H1 (cell line): ENCODE results near the gene MASP1. TPM values are rescaled to one million over a fixed set of nuclear protein-coding genes. Genes with fewer than 3 reads are reported as not detected.

Source experiments
- CTCF ChIA-PET: fragments of 300-600 bp; sonication (Branson Sonifier 250); formaldehyde crosslinking; loops from one replicate; lab custom pipeline; 2021; ENCODE audit not compliant: partially characterized antibody; lab: Charles Lee
- POLR2A ChIA-PET: fragments of 300-600 bp; sonication (Branson Sonifier 250); formaldehyde crosslinking; loops from one replicate; lab custom pipeline; 2021; ENCODE audit warnings: inconsistent platforms; ENCODE audit not compliant: partially characterized antibody; lab: Charles Lee
- DNase-seq, 2 experiments: peaks; one replicate each; pipeline versions ENCODE4 v3.0.0 to v3.0.0-alpha.2; 2010 to 2022; ENCODE audit warnings: low spot score in 2 of 2, low read depth in 1 of 2, mixed read lengths in 1 of 2
- FAIRE-seq: peaks from 2 replicates; lab custom pipeline; 2011; peaks lifted over from hg19 to GRCh38; lab: Jason Lieb, UNC
- H2AFZ ChIP-seq: 2 replicates; pipeline ENCODE4 v1.8.1; 2012; ENCODE audit warnings: low read length, inconsistent platforms
- H2AK5ac ChIP-seq: 2 replicates; pipeline ENCODE4 v1.6.1; 2013; ENCODE audit warnings: low read depth, low read length
- H2BK120ac ChIP-seq: replicated peaks from 2 replicates; pipeline ENCODE3; 2013; ENCODE audit warnings: low read depth, low read length, inconsistent platforms
- H2BK12ac ChIP-seq: 2 replicates; pipeline ENCODE4 v1.6.1; 2013; ENCODE audit warnings: low read depth, low read length
- H2BK15ac ChIP-seq: 2 replicates; pipeline ENCODE4 v1.6.1; 2013; ENCODE audit warnings: low read length
- H2BK20ac ChIP-seq: 2 replicates; pipeline ENCODE4 v1.6.1; 2013; ENCODE audit warnings: low read length
- H2BK5ac ChIP-seq: 2 replicates; pipeline ENCODE4 v1.6.1; 2013; ENCODE audit warnings: low read depth, low read length
- H3K14ac ChIP-seq: 2 replicates; pipeline ENCODE4 v1.6.1; 2013; ENCODE audit warnings: inconsistent platforms; ENCODE audit not compliant: insufficient read length
- H3K18ac ChIP-seq: 2 replicates; pipeline ENCODE4 v1.6.1; 2013; ENCODE audit warnings: low read length; ENCODE audit errors: extremely low read depth
- H3K23ac ChIP-seq: 2 replicates; pipeline ENCODE4 v1.6.1; 2013; ENCODE audit warnings: inconsistent platforms; ENCODE audit not compliant: insufficient read length
- H3K23me2 ChIP-seq: 2 replicates; pipeline ENCODE4 v1.6.1; 2013; ENCODE audit warnings: low read depth, low read length
- H3K27ac ChIP-seq: 2 replicates; pipeline ENCODE4 v1.6.1; 2011; ENCODE audit warnings: low read depth, low read length, inconsistent platforms
- H3K27me3 ChIP-seq, 4 experiments: replicated peaks in 1 of 4; 1 replicate in 1 of 4; 2 replicates in 3 of 4; pipeline versions ENCODE4 v1.6.1 to v1.8.1; 2011 to 2013; ENCODE audit warnings: low read length in 3 of 4, mild to moderate bottlenecking in 3 of 4, inconsistent platforms in 2 of 4, mixed read lengths in 2 of 4, moderate library complexity in 1 of 4; ENCODE audit not compliant: control insufficient read depth in 3 of 4, insufficient read depth in 3 of 4; ENCODE audit errors: extremely low read depth in 1 of 4
- H3K36me3 ChIP-seq, 4 experiments: 2 replicates each; pipeline versions ENCODE4 v1.6.1 to v1.8.1; 2011 to 2013; ENCODE audit warnings: mild to moderate bottlenecking in 4 of 4, low read length in 3 of 4, moderate library complexity in 2 of 4, control low read depth in 1 of 4, inconsistent platforms in 1 of 4; ENCODE audit not compliant: insufficient read depth in 4 of 4, control insufficient read depth in 2 of 4
- H3K4ac ChIP-seq: replicated peaks from 2 replicates; pipeline ENCODE3; 2013; ENCODE audit warnings: low read length, low read depth, mixed read lengths, inconsistent platforms; ENCODE audit not compliant: insufficient read length
- H3K4me1 ChIP-seq, 4 experiments: replicated peaks in 1 of 4; 1 replicate in 1 of 4; 2 replicates in 3 of 4; pipeline versions ENCODE4 v1.6.1 to v1.8.1; 2011 to 2013; ENCODE audit warnings: low read length in 3 of 4, inconsistent platforms in 2 of 4, mixed read lengths in 1 of 4; ENCODE audit not compliant: insufficient read depth in 4 of 4, control insufficient read depth in 3 of 4
- H3K4me2 ChIP-seq, 2 experiments: 2 replicates each; pipeline versions ENCODE4 v1.6.1 to v1.8.1; 2011 to 2013; ENCODE audit warnings: low read depth in 2 of 2, low read length in 2 of 2, control low read depth in 1 of 2, inconsistent platforms in 1 of 2, mild to moderate bottlenecking in 1 of 2; ENCODE audit not compliant: insufficient read depth in 1 of 2
- H3K4me3 ChIP-seq, 4 experiments: fragments of 200-600, 300-600 bp in 1 of 4; sonication (generic), shearing (Covaris generic), sonication (Bioruptor Twin) in 1 of 4; 2 replicates each; pipeline versions ENCODE4 v1.5.1 to v1.8.1; 2011 to 2016; ENCODE audit warnings: low read length in 4 of 4, low read depth in 3 of 4, control low read depth in 2 of 4, inconsistent platforms in 2 of 4, mild to moderate bottlenecking in 2 of 4, mixed read lengths in 1 of 4, moderate library complexity in 1 of 4; ENCODE audit not compliant: insufficient read depth in 2 of 4; ENCODE audit errors: extremely low read depth in 1 of 4
- H3K56ac ChIP-seq: replicated peaks from 2 replicates; pipeline ENCODE3; 2013; ENCODE audit warnings: low read depth, mild to moderate bottlenecking, mixed read lengths, low read length, inconsistent platforms; ENCODE audit not compliant: insufficient read length
- H3K79me1 ChIP-seq: 2 replicates; pipeline ENCODE4 v1.6.1; 2013; ENCODE audit warnings: low read depth, low read length, control low read depth
- H3K79me2 ChIP-seq, 2 experiments: 2 replicates each; pipeline versions ENCODE4 v1.6.1 to v1.8.1; 2012 to 2013; ENCODE audit warnings: low read length in 2 of 2, mild to moderate bottlenecking in 2 of 2, inconsistent platforms in 1 of 2; ENCODE audit not compliant: insufficient read depth in 2 of 2, control insufficient read depth in 1 of 2
- H3K9ac ChIP-seq, 4 experiments: replicated peaks in 1 of 4; 1 replicate in 1 of 4; 2 replicates in 3 of 4; pipeline versions ENCODE4 v1.6.1 to v1.8.1; 2011 to 2013; ENCODE audit warnings: low read depth in 3 of 4, low read length in 3 of 4, control low read depth in 2 of 4, mild to moderate bottlenecking in 2 of 4, moderate library complexity in 2 of 4, inconsistent platforms in 1 of 4; ENCODE audit errors: extremely low read depth in 1 of 4
- H3K9me3 ChIP-seq, 2 experiments: 2 replicates each; pipeline versions ENCODE4 v1.6.1 to v1.8.1; 2012 to 2013; ENCODE audit warnings: mild to moderate bottlenecking in 2 of 2, moderate library complexity in 2 of 2, control low read depth in 1 of 2, inconsistent platforms in 1 of 2, low read depth in 1 of 2, low read length in 1 of 2, mixed read lengths in 1 of 2; ENCODE audit not compliant: insufficient read depth in 2 of 2
- H4K20me1 ChIP-seq, 2 experiments: replicated peaks in 1 of 2; 2 replicates each; pipeline versions ENCODE3 to v1.8.1; 2011 to 2013; ENCODE audit warnings: inconsistent platforms in 2 of 2, low read length in 2 of 2, mild to moderate bottlenecking in 1 of 2; ENCODE audit not compliant: insufficient read depth in 2 of 2, control insufficient read depth in 1 of 2
- H4K5ac ChIP-seq: 2 replicates; pipeline ENCODE4 v1.6.1; 2013; ENCODE audit warnings: low read length, low read depth, mixed read lengths, inconsistent platforms; ENCODE audit not compliant: insufficient read length
- H4K8ac ChIP-seq: 2 replicates; pipeline ENCODE4 v1.8.0; 2013; ENCODE audit warnings: mild to moderate bottlenecking, moderate library complexity, low read length, inconsistent platforms; ENCODE audit not compliant: insufficient read depth; ENCODE audit errors: extremely low read depth
- H4K91ac ChIP-seq: replicated peaks from 2 replicates; pipeline ENCODE3; 2013; ENCODE audit warnings: low read length, mixed read lengths, inconsistent platforms; ENCODE audit not compliant: insufficient read length
- EP300 ChIP-seq, 2 experiments: IDR thresholded peaks; 1 replicate in 1 of 2; 2 replicates in 1 of 2; pipeline ENCODE4 v1.6.1; 2011 to 2012; ENCODE audit warnings: low read depth in 2 of 2, low read length in 2 of 2, mild to moderate bottlenecking in 2 of 2, borderline replicate concordance in 1 of 2, inconsistent platforms in 1 of 2, moderate library complexity in 1 of 2
- SIN3A ChIP-seq, 2 experiments: IDR thresholded peaks in 1 of 2; conservative IDR thresholded peaks in 1 of 2; 2 replicates each; pipeline ENCODE4 v1.6.1; 2011 to 2012; ENCODE audit warnings: low read length in 2 of 2, improper control_type of control experiment in 1 of 2, low read depth in 1 of 2, mild to moderate bottlenecking in 1 of 2
- YY1 ChIP-seq: IDR thresholded peaks from 2 replicates; pipeline ENCODE4 v1.6.1; 2011; ENCODE audit warnings: low read depth, mild to moderate bottlenecking, low read length
- polyA plus RNA-seq, 7 experiments: library from polyadenylated mRNA; depleted of rRNA in 3 of 7; stranded (reverse) in 5 of 7; unstranded in 2 of 7; fragments of >200 nt in 5 of 7; fragments of 200-250 nt in 2 of 7; gene quantifications; 1 replicate in 5 of 7; 2 replicates in 1 of 7; 4 replicates in 1 of 7; pipeline versions ENCODE4 v1.2.1 to v1.2.3, GENCODE V29; 2011 to 2013; ENCODE audit warnings: missing spikeins in 2 of 7, mixed read lengths in 2 of 7
- total RNA-seq: library from RNA; stranded (reverse); fragmentation: NEBNext Ultra II Directional; extraction: Animal tissue kit (Norgen Biotek cat#: 25700); gene quantifications from 2 replicates; pipeline ENCODE4 v1.2.1, GENCODE V29; 2021

MASP1 gene
- total and polyA plus RNA-seq, 2 of the 8 experiments (the other 6 are each of a cell fraction or from before 2014, with no cell fraction given): 2.7 to 3.5 TPM

GRCh38 chr3:187310226-187310625 lies 18.7 kb upstream of the MASP1 start:
- H2BK5ac ChIP-seq: no peak overlapping the region
- no peak overlapping the region for H4K8ac ChIP-seq
- no peak overlapping the region for H3K56ac ChIP-seq
- no peak overlapping the region for H3K4me2 ChIP-seq
- no peak for FAIRE-seq
- TF ChIP-seq YY1 (no peak), SIN3A (conservative IDR thresholded peaks at IDR 0.05 in 1 of 2, IDR thresholded peaks at IDR 0.05 in 1 of 2; ENCODE audit: low read depth in 1 of 2, low read length in 2 of 2) (no peak), EP300 (IDR thresholded peaks at IDR 0.05; ENCODE audit: borderline replicate concordance in 1 of 2, low read depth in 2 of 2, low read length in 2 of 2) (no peak)
- no peak for DNase-seq
- no peaks in the 10 kb centered on the region for H3K9me3 ChIP-seq
- H2BK15ac ChIP-seq: no peak overlapping the region
- H3K23ac ChIP-seq: no peak overlapping the region
- H2AFZ ChIP-seq: no peak overlapping the region
- no peak overlapping the region for H3K9ac ChIP-seq
- H2BK120ac ChIP-seq: no peak overlapping the region
- no peak overlapping the region for H2AK5ac ChIP-seq
- H3K4me3 ChIP-seq: no peak overlapping the region
- no peak overlapping the region for H3K14ac ChIP-seq
- POLR2A ChIA-PET: interaction anchor here (1.3 kb wide), 1 partner anchor 359 kb away, joined by 3 read pairs; the partner anchor contains the start of gene SST
- H2BK12ac ChIP-seq: no peak overlapping the region
- H4K5ac ChIP-seq: no peak overlapping the region
- H3K4ac ChIP-seq: no peak overlapping the region
- no peak overlapping the region for H2BK20ac ChIP-seq
- H4K91ac ChIP-seq: no peak overlapping the region
- H3K79me2 ChIP-seq: no peaks in the 10 kb centered on the region
- H3K27ac ChIP-seq: no peak overlapping the region
- H3K18ac ChIP-seq: no peak overlapping the region
- no peaks in the 10 kb centered on the region; a peak in 1 of 7 replicates for H3K27me3 ChIP-seq
- no peaks in the 10 kb centered on the region for H3K79me1 ChIP-seq
- H3K4me1 ChIP-seq: no peaks in the 10 kb centered on the region; a peak in 1 of 7 replicates
- no peaks in the 10 kb centered on the region for H4K20me1 ChIP-seq
- CTCF ChIA-PET: interaction anchor here (0.7 to 6.6 kb wide), 4 partner anchors 9 to 377 kb away, joined by 3 to 78 read pairs (median 16); no protein-coding TSS in a partner anchor
- H3K36me3 ChIP-seq: no peaks in the 10 kb centered on the region
- H3K23me2 ChIP-seq: no peaks in the 10 kb centered on the region
